Left renal pelvis (tissue), 4 donors: ENCODE results near the gene CNPY1. TPM values are rescaled to one million over a fixed set of nuclear protein-coding genes. Genes with fewer than 3 reads are reported as not detected.

Source experiments
- DNase-seq, 4 donors: peaks; one replicate each; pipeline ENCODE4 v3.0.0-alpha.2; 2013; ENCODE audit warnings: low read depth in 4 of 4, low spot score in 3 of 4
- polyA plus RNA-seq, 4 donors: library from polyadenylated mRNA; unstranded; fragments of 120-200 nt; gene quantifications; one replicate each; pipeline ENCODE4 v1.2.1, GENCODE V29; 2013; ENCODE audit not compliant: insufficient read length in 4 of 4

Gene CNPY1
- polyA plus RNA-seq, 4 donors = not detected

DNA sequence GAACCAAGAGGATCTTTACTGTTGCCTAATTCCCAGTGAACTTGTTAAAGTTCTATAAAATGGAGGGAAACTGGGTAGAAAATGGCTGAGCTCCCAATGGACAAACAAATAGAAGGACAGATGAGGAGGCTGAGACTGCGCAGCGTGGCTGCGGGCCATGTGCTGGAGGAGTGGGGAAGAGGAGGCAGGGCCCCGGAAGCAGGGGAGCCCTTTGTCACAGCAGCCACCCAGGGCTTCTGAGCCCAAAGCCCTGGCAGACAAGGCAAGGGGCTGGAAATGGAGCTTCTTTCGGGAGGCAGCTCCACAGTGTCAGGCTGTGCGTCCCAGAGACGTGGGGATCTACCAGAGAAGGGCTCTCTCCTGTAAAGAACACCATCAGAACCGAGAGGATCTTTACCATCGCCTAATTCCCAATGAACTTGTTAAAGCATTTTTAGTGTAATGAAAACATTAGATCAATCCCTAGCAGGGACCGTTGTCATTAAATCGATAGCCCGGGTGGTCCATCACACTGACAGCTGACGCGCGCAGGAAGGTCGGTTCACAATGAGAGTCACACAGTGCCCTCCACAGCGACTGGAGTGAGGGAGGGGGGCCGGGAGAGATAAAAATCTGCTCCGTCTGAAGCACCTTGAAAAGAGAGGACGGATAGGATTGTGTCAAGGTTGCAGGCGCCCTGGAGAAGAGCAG, 14.0 kb upstream of the CNPY1 start:
- DNase-seq = no peak

DNA sequence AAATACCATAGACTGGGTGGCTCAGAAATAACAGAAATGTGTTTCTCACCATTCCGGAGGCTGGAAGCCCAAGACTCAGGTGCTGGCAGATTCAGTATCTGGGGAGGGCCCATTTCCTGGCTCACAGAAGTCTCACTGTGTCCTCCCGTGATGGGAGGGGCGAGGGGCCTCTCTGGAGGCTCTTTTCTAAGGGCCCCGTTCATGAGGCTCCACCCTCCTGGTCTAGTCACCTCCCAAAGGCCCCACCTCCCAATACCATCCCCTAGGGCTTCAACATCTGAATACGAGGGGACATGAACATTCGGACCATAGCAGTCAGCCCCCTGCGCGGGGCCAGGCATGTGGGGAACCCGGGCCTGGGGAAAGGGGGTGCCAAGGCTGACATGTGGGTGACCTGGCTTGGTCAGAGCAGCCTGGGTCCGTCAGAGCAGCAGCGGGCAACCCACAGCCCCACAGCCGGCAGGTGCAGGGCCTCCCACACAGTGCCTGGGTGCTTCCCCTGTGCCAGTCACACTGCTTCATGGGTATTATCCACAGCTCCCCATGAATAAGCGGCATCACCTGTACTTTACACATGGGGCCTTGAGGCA, 13.3 kb upstream of the CNPY1 start:
- no peak for DNase-seq

DNA sequence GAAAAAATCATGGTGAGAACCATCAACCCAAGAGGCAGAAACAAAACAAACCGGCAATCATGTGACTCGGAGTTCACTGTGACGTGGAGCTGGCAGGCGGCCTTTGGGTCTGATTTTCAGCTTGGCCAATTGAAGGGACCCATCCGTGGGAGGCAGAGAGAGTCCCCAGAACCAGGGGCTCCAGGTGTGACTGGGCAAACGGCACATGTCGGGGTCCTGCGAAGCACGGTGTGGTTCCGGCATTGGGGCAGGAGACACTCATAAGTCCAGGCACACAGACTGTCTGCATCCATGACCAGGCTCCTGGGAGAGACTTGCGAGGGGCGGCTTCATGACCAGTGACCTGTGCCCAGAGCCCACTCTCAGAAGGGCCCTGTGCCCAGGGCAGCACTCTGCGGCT, 12.6 kb upstream of the CNPY1 start:
- DNase-seq = no peak

DNA sequence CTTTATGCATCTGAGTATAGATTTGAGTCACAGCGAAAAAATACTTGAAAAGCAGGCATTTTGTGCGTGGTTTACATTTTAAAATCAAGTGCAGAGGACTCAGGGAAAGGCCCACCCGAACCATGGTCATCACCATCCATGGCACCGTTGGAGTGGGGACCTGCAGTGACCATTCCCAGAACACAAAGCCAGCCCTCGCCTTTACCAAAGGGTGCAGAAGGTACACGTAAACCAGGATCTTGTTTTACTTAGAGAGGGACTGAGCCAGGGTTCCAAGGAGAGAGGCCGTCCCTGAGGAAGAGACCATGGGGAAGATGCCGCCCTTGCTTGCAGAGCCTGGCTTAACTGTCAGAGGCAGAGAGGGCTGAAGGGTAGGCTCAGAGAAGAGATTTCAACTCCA, 12.0 kb upstream of the CNPY1 start:
- DNase-seq = no peak

DNA sequence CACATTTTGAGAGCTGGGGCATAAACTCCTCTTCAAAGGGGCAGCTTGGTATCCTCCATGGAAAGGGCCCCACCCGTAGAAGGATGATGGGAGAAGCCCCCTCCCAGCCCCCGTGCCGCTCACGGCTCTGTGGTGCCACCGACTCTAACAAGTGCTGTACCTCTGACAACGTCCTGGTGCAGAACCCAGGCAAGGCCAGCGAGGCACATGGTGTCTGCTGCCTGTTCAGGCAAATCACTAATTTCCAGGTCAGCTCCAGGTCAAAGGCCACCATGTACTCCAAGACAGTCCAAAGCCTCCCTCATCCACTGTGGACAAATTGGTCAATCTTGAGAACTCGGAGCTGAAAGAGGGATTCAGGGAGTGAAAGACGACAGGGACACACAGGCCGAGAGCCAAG, 11.4 kb upstream of the CNPY1 start:
- no peak for DNase-seq

DNA sequence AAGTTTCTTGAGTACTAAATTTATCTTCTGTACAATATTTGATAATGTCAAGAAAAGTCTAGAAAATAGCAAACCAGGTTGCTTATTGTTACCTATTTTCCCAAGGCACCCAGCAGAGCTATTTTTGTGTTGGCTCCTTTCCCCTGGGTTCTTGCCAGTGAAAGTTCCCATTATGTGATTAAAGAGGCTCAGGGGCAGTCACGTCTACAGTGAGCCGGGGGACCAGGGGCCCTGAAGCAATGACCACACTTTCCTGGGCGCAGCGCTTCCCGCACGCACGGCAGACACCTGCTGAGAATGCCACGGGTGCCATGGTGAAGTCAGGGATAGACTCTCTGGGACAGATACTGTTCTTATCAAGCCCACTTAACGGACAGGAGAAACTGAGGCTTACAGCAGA, 10.4 kb upstream of the CNPY1 start:
- DNase-seq = no peak

DNA sequence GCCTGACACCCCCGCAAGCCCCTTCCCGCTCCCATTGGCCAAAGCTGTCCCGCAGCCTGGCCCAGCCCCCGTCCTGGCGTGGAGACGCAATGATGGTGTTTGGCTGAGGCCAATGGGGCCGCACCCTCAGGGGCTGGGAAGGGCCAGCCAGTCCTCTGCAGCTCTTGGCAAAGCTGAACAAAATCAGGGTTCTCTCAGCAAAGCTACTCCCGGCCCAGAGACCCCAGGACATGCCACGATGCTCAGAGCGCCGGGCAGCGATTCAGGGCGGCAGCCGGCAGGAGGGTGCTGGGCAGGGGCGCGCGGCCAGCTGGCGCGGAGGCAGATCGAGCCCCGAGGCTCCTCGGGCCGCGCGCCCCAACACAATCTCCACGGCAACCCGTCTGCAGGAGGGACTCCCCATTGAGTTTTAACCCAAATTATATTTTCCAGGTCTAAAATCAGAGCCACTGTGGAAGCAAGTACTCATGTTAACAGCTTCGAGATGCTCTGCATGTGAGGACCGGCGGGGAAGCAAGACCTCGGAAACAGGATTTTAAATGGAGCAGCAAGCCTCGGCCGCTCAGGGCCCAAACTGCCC, 8.8 kb upstream of the CNPY1 start:
- no peak for DNase-seq

DNA sequence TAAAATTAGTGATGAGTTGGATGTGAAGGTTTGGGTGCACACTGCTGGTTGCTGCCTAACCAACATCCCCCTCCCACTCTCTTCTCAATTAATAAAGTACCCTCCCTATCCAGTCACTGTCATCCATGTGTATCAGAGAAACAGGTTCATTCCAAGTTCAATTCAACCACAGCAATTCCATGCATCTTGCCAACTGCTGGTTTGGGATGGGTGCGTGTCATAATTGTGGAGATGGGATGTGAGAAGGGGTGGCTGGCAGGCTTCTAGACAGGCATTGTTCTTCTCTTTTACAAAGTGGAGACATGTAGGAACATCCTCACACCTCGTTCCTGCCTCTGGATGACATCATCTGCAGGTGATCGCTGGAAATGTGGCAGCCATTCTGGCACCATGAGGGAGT, 7.5 kb upstream of the CNPY1 start:
- no peak for DNase-seq

DNA sequence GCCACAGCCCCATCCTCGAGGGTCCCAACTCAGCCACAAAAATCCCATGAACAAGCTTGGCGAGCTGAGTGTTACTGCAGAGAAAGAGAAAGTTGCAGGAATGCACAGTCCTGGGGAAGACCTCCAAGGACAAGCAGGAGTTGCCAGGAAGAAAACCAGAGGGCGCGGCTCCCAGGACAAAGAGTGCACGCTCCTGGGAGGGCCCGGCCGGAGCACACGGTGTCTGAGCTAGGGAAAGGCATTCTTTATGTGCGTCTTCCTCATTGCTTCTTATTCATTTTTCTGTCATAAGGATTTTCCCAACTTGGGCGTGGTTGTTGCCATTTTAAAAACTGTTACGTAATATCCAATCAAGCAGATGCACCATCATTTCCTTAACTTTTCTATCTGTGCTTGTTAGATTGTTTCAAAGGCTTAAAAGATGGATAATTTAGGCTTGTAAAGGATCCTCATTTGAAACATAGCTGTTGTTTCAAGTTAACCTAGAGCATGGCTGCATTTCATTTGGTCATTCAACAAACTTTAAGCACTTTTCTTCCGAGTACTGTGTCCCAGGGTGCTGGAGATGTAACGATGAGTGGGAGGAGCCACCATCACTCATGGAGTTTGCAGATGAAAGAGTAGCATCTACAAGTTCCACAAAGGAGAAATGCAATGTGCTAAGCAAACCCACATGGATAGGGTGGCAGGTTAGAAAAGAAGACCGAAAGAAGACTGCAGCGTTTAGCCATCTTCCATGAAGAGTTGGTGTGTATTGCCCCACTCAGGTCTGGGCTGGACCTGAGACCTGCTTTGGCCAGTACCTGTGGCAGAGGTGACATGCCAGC, 5.6 kb upstream of the CNPY1 start:
- DNase-seq = no peak

DNA sequence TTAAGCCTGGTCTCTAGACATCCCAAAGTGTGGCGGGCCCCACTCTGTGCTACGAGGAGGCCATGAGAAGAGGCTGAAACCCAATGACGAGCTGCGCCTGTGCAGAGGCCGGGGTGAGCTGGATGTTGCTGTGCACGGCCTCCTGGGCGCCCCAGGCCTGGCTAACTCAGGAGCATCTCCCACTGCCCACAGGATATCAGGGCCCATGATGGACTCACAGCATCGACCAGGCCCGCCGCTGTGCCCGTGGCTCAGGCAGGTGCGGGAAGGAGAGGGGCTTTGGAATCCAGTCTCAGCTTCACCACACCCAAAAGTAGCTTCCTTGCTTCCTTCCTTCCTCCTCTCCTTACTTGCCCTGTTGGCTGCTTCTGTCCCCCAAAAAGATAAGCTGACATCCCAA, 4.6 kb upstream of the CNPY1 start:
- DNase-seq = no peak

DNA sequence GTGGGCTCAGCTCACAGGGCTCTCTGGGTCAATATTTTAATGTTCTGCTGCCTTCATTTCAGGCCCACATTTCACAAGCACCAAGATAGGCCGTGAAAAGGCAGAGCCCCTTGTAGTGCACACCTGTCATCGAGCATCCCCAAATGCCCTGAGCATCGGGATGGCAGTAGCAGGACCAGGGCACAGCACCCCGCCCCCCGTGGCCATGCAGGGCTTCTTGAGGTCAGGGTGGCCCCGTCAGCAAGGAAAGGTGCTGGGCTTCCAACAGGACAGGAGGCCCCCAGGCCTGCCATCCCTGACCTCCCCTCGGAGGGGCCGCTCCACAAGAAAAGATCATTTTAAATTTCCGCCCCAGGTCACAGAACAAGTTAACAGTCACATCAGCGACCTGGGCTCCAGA, 2.9 kb upstream of the CNPY1 start:
- no peak for DNase-seq

DNA sequence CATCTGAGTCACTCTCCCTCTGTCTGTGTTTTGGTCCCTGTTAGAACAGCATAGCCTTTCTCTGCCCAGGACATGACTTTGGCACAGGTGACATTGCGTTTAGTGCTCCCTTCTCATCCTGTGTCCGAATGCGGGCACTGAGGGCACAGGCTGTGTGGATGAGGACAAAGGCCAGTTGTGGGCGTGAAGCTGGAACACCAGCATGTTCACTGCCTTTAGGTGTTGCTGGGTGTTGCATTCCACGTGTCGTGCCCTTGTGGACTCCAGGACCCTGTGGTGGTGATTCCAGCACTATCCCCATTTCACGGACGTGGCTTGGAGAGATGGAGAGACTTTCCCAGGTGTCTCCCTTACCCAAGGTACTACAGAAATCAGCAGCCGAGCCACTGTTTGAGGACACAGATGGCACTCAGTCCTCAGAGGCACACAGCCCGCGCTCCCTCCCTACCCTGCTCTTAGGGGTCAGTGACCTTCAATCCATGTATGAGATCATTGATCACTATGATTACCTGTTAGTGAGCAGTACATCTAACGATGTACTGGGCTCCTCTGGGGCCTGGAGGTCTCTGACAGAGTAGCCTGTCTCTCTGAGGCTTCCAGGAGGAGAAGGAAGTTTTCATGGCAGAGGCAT, 917 bp upstream of the CNPY1 start:
- no peak for DNase-seq

DNA sequence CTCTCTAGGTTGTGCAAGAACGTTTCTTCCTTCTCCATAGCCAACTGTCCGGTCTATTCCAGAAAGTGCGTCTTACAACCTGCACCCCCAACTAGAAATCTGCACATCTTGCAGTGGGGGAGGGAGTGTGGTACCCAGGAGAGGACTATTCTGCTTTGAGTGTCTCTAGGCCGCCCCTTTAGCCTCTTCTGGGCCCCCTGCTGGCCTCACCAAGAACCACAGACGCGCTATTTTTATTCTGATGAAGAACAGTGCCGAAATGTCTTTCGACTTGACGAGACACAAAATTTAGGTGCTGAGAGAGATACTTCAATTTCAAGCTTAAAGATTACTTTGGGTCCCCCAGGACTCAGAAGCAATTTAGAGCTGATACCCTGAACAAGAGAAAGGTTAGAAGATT, 1.0 kb downstream of the CNPY1 start:
- DNase-seq = no peak

DNA sequence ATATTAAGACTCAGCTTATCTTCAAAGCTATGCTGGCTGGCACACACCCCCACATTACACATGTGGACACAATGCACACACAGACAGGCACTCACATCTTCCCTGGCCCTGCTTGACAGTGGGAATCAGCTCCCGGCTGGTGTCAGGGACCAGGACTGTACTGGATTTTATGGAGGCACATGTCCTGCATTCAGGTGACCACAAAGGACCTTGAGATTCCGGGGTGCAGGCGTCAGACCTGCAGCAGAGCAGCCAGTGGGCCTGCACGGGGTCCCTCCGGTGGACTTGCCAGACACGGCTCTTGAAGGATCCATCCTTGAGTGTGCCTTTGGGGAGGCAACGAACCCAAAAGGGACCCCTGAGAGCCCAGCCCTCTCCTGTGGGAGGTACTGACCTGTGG, 1.9 kb downstream of the CNPY1 start:
- DNase-seq = no peak

DNA sequence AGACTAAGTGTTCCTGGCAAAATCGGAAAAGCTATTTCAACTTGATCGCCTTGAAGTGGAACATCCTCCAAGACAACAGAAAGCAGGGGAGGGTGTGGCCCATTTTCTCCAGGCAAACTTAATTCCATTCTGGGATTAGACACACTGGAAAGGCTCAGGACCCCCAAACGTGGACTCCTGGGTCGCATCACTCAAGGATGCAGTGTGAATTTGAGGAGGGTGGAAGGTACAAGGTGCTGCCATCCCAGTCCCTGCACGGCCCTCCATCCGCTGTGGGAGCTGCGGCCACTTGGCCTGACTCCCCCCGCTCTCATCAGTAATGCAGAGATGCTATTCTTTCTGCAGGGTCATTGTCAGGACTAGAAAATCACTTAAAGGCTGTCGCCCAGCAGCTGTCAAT, 2.4 kb downstream of the CNPY1 start:
- DNase-seq = no peak

DNA sequence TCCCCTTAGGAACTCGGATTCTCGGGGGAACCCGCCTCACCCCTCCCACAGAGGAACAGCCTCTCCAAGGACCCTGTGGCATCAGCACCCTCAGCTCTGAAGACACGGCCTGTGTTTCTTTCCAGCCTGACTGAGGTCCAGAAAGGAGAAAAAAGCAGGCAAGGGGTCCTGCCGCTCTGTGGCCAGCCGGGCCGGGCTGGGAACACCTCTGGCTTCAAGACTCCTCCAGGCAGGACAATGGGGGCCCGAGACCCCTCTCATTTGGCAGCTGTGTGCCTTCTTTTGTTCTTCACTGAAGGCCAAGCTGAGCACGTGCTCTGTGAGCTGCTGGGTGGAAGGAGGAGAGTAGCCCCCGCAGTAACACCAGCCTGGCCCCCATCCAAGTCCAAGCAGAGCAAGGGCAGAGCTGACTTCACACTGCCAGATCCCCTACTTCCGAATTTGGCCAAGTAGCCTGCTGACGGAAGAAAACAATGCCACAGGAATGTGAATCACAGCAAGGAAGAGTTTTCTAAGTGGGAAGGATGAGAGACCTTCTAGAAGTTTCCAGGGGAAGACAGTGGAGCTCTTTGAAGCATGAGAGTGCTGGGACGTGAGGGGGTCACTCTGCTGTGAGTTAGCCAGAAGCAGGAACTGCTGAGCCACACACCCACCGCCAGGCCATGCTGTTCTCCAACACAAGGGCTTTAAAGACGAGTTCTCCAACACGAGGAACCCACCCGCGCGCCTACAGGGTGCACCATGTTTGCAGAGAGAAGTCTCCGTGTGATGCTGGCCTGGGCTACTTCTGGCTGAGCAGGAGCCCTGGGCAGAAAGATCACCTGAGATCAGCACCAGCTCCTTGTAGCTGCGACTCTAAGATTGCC, 3.1 kb downstream of the CNPY1 start:
- no peak for DNase-seq

DNA sequence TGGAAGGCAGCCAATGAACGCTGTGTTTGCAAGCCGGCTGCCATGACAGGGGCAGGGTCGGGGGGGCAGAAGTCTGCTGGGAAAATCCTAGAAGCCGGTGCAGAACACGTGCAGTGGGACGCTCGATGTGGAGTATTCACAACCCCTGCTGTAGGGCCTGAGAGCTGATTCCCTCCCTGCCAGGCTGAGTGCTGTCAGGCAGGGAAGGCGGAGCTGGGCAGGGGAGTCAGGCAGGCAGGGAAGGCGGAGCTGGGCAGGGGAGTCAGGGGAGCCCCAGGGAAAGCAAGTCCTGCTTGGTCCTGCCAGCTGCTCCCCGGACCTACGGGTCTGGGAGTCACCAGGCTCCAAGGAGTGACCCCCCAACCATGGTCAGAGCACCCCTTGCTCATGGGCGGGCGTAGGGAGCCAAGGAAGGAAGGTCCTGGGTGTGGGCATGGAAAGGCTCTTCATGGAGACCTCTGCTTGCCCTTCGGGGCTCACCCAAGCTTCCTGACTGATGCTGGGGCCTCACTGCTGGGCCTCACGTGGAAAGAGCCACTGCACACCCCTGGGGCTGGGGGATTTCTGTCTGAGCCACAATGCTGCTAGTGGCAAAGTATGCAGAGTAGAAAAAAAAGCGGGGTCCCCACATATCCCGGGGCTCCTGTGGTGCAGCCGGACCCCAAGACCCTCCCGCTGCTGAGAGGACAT, 4.2 kb downstream of the CNPY1 start:
- no peak for DNase-seq

DNA sequence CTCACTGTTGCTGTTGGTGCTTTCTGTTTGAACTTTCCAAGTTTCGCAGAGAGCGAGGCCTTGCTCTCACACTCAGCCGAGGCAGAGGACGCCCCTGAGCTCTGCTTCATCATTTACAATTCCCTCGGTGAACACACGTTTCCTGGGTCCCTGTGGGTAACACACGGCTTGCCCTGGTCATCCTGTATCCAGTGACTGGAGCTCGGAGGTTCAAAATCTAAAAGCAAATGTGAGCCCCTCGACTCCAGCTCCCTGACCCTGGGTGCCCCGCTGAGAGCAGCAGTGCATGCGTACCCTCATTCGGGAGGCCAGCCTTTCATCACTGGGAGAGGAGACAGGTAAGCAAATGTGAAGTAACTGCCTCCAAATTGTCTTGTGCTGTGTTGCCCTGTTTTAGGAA, 5.8 kb downstream of the CNPY1 start:
- no peak for DNase-seq

DNA sequence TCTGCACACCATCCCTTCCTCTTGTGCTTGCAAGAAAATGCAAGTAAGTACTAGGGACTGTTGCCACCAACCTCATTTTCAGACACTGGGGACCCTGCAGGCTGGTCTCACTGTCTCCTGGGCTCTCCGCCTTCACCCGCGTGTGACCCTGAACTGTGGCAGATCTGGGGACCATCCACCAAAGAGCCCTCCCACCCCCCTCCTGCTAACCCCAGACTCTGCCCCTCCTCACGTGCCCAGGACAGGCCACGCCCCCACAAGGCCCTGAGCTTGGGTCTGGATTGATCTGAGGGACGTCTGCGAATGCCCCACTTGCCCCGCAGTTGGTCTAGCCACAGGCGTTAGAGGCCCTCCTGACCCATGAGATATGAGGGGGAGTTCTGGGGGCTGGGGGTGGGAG, 8.1 kb downstream of the CNPY1 start:
- no peak for DNase-seq

DNA sequence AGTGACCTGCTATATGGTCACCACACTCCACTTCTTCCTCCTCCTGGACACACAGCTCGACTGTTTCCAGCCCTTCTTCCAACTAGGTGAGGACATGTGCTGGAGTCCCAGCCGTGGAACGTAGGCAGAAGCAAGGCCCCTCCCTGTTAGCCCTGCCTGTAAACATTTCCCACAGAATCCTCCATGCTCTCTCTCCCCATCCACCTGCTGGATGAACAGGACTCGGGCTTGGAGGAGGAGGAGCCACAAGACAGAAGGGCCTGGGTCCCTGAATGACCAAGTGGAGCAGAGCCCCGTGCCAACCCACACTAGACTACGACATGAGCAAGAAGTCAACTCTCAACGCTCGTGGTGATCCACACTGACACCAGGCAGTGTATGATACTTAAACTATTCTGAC, 9.9 kb downstream of the CNPY1 start:
- no peak for DNase-seq
